Ectodermal cell (in vitro differentiated cells): Measurements from ENCODE around the gene ENKD1. TPM values are rescaled to one million over a fixed set of nuclear protein-coding genes. Genes with fewer than 3 reads are reported as not detected.
A peak's percentile ranks its signal among the peaks of the same experiment; 100 is the strongest.

ENCODE experiments used
- H3K27ac ChIP-seq: 2 replicates; pipeline ENCODE4 v1.7.0; 2013; ENCODE audit warnings: mild to moderate bottlenecking, low read depth, low read length; ENCODE audit not compliant: insufficient read depth, poor library complexity, severe bottlenecking
- H3K27me3 ChIP-seq: 2 replicates; pipeline ENCODE4 v1.7.0; 2013; ENCODE audit warnings: mild to moderate bottlenecking, low read length; ENCODE audit not compliant: insufficient read depth, control insufficient read depth, poor library complexity, severe bottlenecking
- H3K36me3 ChIP-seq: one replicate; pipeline ENCODE4 v1.7.0; 2013; ENCODE audit warnings: low read length; ENCODE audit not compliant: control insufficient read depth, insufficient read depth
- H3K4me1 ChIP-seq: one replicate; pipeline ENCODE4 v1.7.0; 2013; ENCODE audit warnings: low read length; ENCODE audit not compliant: control insufficient read depth, insufficient read depth
- H3K4me3 ChIP-seq: 2 replicates; pipeline ENCODE4 v1.7.0; 2013; ENCODE audit warnings: low read depth, low read length, control low read depth; ENCODE audit not compliant: insufficient read depth
- H3K9me3 ChIP-seq: 2 replicates; pipeline ENCODE4 v1.7.0; 2013; ENCODE audit warnings: mild to moderate bottlenecking, low read length, moderate library complexity; ENCODE audit not compliant: control insufficient read depth
- WGBS, 2 experiments: methylation state at CpG; one replicate each; pipeline ENCODE4 v1.1.7; 2013; ENCODE audit warnings: missing lambda C conversion rate in 2 of 2; 5-methylcytosine and 5-hydroxymethylcytosine counted together
- polyA plus RNA-seq, 4 experiments: library from polyadenylated mRNA; stranded (reverse); fragments of 50-300 nt; gene quantifications; one replicate each; pipeline ENCODE4 v1.2.3, GENCODE V29; 2013

The ENKD1 gene
- polyA plus RNA-seq (2013, experiment 1 of 4) = 23.2 TPM
- 28.1 TPM for polyA plus RNA-seq (2013, experiment 2 of 4)
- polyA plus RNA-seq (2013, experiment 3 of 4) = 22.2 TPM
- 27.6 TPM for polyA plus RNA-seq (2013, experiment 4 of 4)

GRCh38 chr16:67666559-67667452 is at the start of gene ENKD1, which contains the start of gene C16orf86:
TSS of gene ENKD1 (minus strand) at chr16:67666750. CDS start at chr16:67666442, 308 bp downstream.
TSS of gene C16orf86 (plus strand) at chr16:67666814. CDS start at chr16:67666971, 157 bp downstream.
- Histone ChIP-seq H3K9me3 (no peaks in the 10 kb centered on the region), H3K27ac (peak within 1 kb of the TSS; percentile 78), H3K36me3 (no peaks in the 10 kb centered on the region), H3K4me3 (peak within 1 kb of the TSS; percentile 67), H3K4me1 (peaks cover 16% of the 10 kb centered on the region), H3K27me3 (peaks cover 6% of the 10 kb centered on the region)
- WGBS, 2 experiments = 20 to 22% methylated on average over 78 of the region's 78 CpGs

GRCh38 chr16:67716097-67716496 is 49.5 kb upstream of the ENKD1 start:
- Histone ChIP-seq H3K9me3 (no peaks in the 10 kb centered on the region), H3K36me3 (no peaks in the 10 kb centered on the region), H3K27me3 (no peaks in the 10 kb centered on the region), H3K4me1 (peaks cover 10% of the 10 kb centered on the region), H3K4me3 (no peak overlapping the region), H3K27ac (no peak overlapping the region)
- WGBS, 2 experiments = 88 to 94% methylated on average over 2 of the region's 2 CpGs

- 86 to 100% methylated on average over 1 of the region's 1 CpG for WGBS, 2 experiments
- Histone ChIP-seq H3K9me3 (no peaks in the 10 kb centered on the region), H3K4me3 (no peak overlapping the region), H3K4me1 (peaks cover 6% of the 10 kb centered on the region), H3K36me3 (no peaks in the 10 kb centered on the region), H3K27ac (no peak overlapping the region), H3K27me3 (no peaks in the 10 kb centered on the region)
Observed at GRCh38 chr16:67714522-67714921, 48.0 kb upstream of the ENKD1 start.

GRCh38 chr16:67713647-67714273 is 47.2 kb upstream of the ENKD1 start:
- Histone ChIP-seq H3K4me3 (no peak overlapping the region), H3K9me3 (no peaks in the 10 kb centered on the region), H3K27me3 (no peaks in the 10 kb centered on the region), H3K27ac (no peak overlapping the region), H3K36me3 (no peaks in the 10 kb centered on the region), H3K4me1 (peaks cover 6% of the 10 kb centered on the region)
- WGBS, 2 experiments = 78 to 79% methylated on average over 5 of the region's 5 CpGs

- WGBS, 2 experiments = 83 to 91% methylated on average over 6 of the region's 6 CpGs
- Histone ChIP-seq H3K27ac (no peak overlapping the region), H3K36me3 (no peaks in the 10 kb centered on the region), H3K4me3 (no peak overlapping the region), H3K27me3 (no peaks in the 10 kb centered on the region), H3K4me1 (no peaks in the 10 kb centered on the region), H3K9me3 (no peaks in the 10 kb centered on the region)
Observed at GRCh38 chr16:67710607-67711006, 44.1 kb upstream of the ENKD1 start.

GRCh38 chr16:67709050-67709449 is 42.5 kb upstream of the ENKD1 start:
- Histone ChIP-seq H3K4me1 (no peaks in the 10 kb centered on the region), H3K4me3 (no peak overlapping the region), H3K36me3 (no peaks in the 10 kb centered on the region), H3K9me3 (no peaks in the 10 kb centered on the region), H3K27me3 (no peaks in the 10 kb centered on the region), H3K27ac (no peak overlapping the region)
- WGBS, 2 experiments = 88 to 91% methylated on average over 1 of the region's 1 CpG

- Histone ChIP-seq H3K4me1 (no peaks in the 10 kb centered on the region), H3K27me3 (no peaks in the 10 kb centered on the region), H3K4me3 (no peak overlapping the region), H3K9me3 (no peaks in the 10 kb centered on the region), H3K36me3 (no peaks in the 10 kb centered on the region), H3K27ac (no peak overlapping the region)
- 93% methylated on average over 2 of the region's 2 CpGs for WGBS, 2 experiments
Observed at GRCh38 chr16:67708368-67708771, 41.8 kb upstream of the ENKD1 start.

- Histone ChIP-seq H3K9me3 (no peaks in the 10 kb centered on the region), H3K4me3 (no peak overlapping the region), H3K27ac (no peak overlapping the region), H3K36me3 (no peaks in the 10 kb centered on the region), H3K27me3 (no peaks in the 10 kb centered on the region), H3K4me1 (no peaks in the 10 kb centered on the region)
- 95 to 96% methylated on average over 4 to 5 of the region's 5 CpGs for WGBS, 2 experiments
Observed at GRCh38 chr16:67707790-67708189, 41.2 kb upstream of the ENKD1 start.

- Histone ChIP-seq H3K27ac (no peak overlapping the region), H3K4me1 (no peaks in the 10 kb centered on the region), H3K9me3 (no peaks in the 10 kb centered on the region), H3K36me3 (no peaks in the 10 kb centered on the region), H3K27me3 (no peaks in the 10 kb centered on the region), H3K4me3 (no peak overlapping the region)
- 96% methylated on average over 3 to 4 of the region's 4 CpGs for WGBS, 2 experiments
Observed at GRCh38 chr16:67707210-67707609, 40.7 kb upstream of the ENKD1 start.

- H3K9me3 ChIP-seq = no peaks in the 10 kb centered on the region
- WGBS, 2 experiments = 93 to 99% methylated on average over 4 of the region's 5 CpGs
- peaks cover 7% of the 10 kb centered on the region for H3K4me1 ChIP-seq
Observed at GRCh38 chr16:67704110-67704509, 37.6 kb upstream of the ENKD1 start.

More at GRCh38 chr16:67704110-67704509, 37.6 kb upstream of the ENKD1 start:
- no peaks in the 10 kb centered on the region for H3K27me3 ChIP-seq
- no peak overlapping the region for H3K27ac ChIP-seq
- H3K4me3 ChIP-seq = no peak overlapping the region
- H3K36me3 ChIP-seq = no peaks in the 10 kb centered on the region
